Neural crest cell (in vitro differentiated cells): ENCODE data around the gene IL6ST. TPM values are rescaled to one million over a fixed set of nuclear protein-coding genes. Genes with fewer than 3 reads are reported as not detected.

Experiments
- DNase-seq: peaks from one replicate; pipeline ENCODE4 v3.0.0; 2021; ENCODE audit warnings: low read depth, mixed read lengths, low spot score
- H3K27ac Mint-ChIP-seq: one replicate; pipeline ENCODE4 v1.8.0; 2021; ENCODE audit warnings: mild to moderate bottlenecking, mixed read lengths; ENCODE audit not compliant: unreplicated experiment
- H3K27me3 Mint-ChIP-seq: 2 replicates; pipeline ENCODE4 v1.8.0; 2021; ENCODE audit warnings: low read depth, mild to moderate bottlenecking, mixed read lengths
- H3K36me3 Mint-ChIP-seq: 2 replicates; pipeline ENCODE4 v1.8.0; 2021; ENCODE audit warnings: low read depth, mild to moderate bottlenecking, mixed read lengths
- H3K4me1 Mint-ChIP-seq: 2 replicates; pipeline ENCODE4 v1.8.0; 2021; ENCODE audit warnings: mixed read lengths
- H3K4me3 Mint-ChIP-seq: one replicate; pipeline ENCODE4 v1.8.0; 2021; ENCODE audit warnings: mild to moderate bottlenecking, mixed read lengths
- H3K9me3 Mint-ChIP-seq: 2 replicates; pipeline ENCODE4 v1.8.0; 2021; ENCODE audit warnings: mixed read lengths
- CTCF ChIP-seq: fragments of 200-600 bp; sonication (generic); conservative IDR thresholded peaks from 2 replicates; pipeline ENCODE4 v1.5.0; 2021; ENCODE audit warnings: antibody characterized with exemption, mild to moderate bottlenecking
- total RNA-seq: library from RNA; stranded (reverse); gene quantifications from 2 replicates; pipeline ENCODE4 v1.2.1, GENCODE V29; 2021

Gene IL6ST
- total RNA-seq, 1 donor from 2014 or later, result 39.6 TPM

GRCh38 chr5:55885359-55885758, 109.4 kb downstream of the IL6ST start:
- Mint-ChIP-seq H3K27ac (no peak overlapping the region), H3K27me3 (no peaks in the 10 kb centered on the region), H3K4me1 (no peaks in the 10 kb centered on the region), H3K36me3 (no peaks in the 10 kb centered on the region), H3K4me3 (no peak overlapping the region), H3K9me3 (no peaks in the 10 kb centered on the region)
- no peak for TF ChIP-seq CTCF
- no peak for DNase-seq

Other genes with a start within 250 kb of the IL6ST start
- not detected in 2 replicates for gene IL31RA, start 143.6 kb downstream of the IL6ST start, total RNA-seq
- 0.16 TPM in 1 of 2 replicates, not detected in the other for gene ANKRD55, start 238.4 kb upstream of the IL6ST start, total RNA-seq